H1 (cell line): Measurements from ENCODE around the gene MARK3. TPM values are rescaled to one million over a fixed set of nuclear protein-coding genes. Genes with fewer than 3 reads are reported as not detected.

ENCODE experiments used
- CTCF ChIA-PET: fragments of 300-600 bp; sonication (Branson Sonifier 250); formaldehyde crosslinking; loops from one replicate; lab custom pipeline; 2021; ENCODE audit not compliant: partially characterized antibody; lab: Charles Lee
- POLR2A ChIA-PET: fragments of 300-600 bp; sonication (Branson Sonifier 250); formaldehyde crosslinking; loops from one replicate; lab custom pipeline; 2021; ENCODE audit warnings: inconsistent platforms; ENCODE audit not compliant: partially characterized antibody; lab: Charles Lee
- DNase-seq, 2 experiments: peaks; one replicate each; pipeline versions ENCODE4 v3.0.0 to v3.0.0-alpha.2; 2010 to 2022; ENCODE audit warnings: low spot score in 2 of 2, low read depth in 1 of 2, mixed read lengths in 1 of 2
- FAIRE-seq: peaks from 2 replicates; lab custom pipeline; 2011; peaks lifted over from hg19 to GRCh38; lab: Jason Lieb, UNC
- H2AFZ ChIP-seq: 2 replicates; pipeline ENCODE4 v1.8.1; 2012; ENCODE audit warnings: low read length, inconsistent platforms
- H2AK5ac ChIP-seq: 2 replicates; pipeline ENCODE4 v1.6.1; 2013; ENCODE audit warnings: low read depth, low read length
- H2BK120ac ChIP-seq: replicated peaks from 2 replicates; pipeline ENCODE3; 2013; ENCODE audit warnings: low read depth, low read length, inconsistent platforms
- H2BK12ac ChIP-seq: 2 replicates; pipeline ENCODE4 v1.6.1; 2013; ENCODE audit warnings: low read depth, low read length
- H2BK15ac ChIP-seq: 2 replicates; pipeline ENCODE4 v1.6.1; 2013; ENCODE audit warnings: low read length
- H2BK20ac ChIP-seq: 2 replicates; pipeline ENCODE4 v1.6.1; 2013; ENCODE audit warnings: low read length
- H2BK5ac ChIP-seq: 2 replicates; pipeline ENCODE4 v1.6.1; 2013; ENCODE audit warnings: low read depth, low read length
- H3K14ac ChIP-seq: 2 replicates; pipeline ENCODE4 v1.6.1; 2013; ENCODE audit warnings: inconsistent platforms; ENCODE audit not compliant: insufficient read length
- H3K18ac ChIP-seq: 2 replicates; pipeline ENCODE4 v1.6.1; 2013; ENCODE audit warnings: low read length; ENCODE audit errors: extremely low read depth
- H3K23ac ChIP-seq: 2 replicates; pipeline ENCODE4 v1.6.1; 2013; ENCODE audit warnings: inconsistent platforms; ENCODE audit not compliant: insufficient read length
- H3K23me2 ChIP-seq: 2 replicates; pipeline ENCODE4 v1.6.1; 2013; ENCODE audit warnings: low read depth, low read length
- H3K27ac ChIP-seq: 2 replicates; pipeline ENCODE4 v1.6.1; 2011; ENCODE audit warnings: low read depth, low read length, inconsistent platforms
- H3K27me3 ChIP-seq, 4 experiments: replicated peaks in 1 of 4; 1 replicate in 1 of 4; 2 replicates in 3 of 4; pipeline versions ENCODE4 v1.6.1 to v1.8.1; 2011 to 2013; ENCODE audit warnings: low read length in 3 of 4, mild to moderate bottlenecking in 3 of 4, inconsistent platforms in 2 of 4, mixed read lengths in 2 of 4, moderate library complexity in 1 of 4; ENCODE audit not compliant: control insufficient read depth in 3 of 4, insufficient read depth in 3 of 4; ENCODE audit errors: extremely low read depth in 1 of 4
- H3K36me3 ChIP-seq, 4 experiments: 2 replicates each; pipeline versions ENCODE4 v1.6.1 to v1.8.1; 2011 to 2013; ENCODE audit warnings: mild to moderate bottlenecking in 4 of 4, low read length in 3 of 4, moderate library complexity in 2 of 4, control low read depth in 1 of 4, inconsistent platforms in 1 of 4; ENCODE audit not compliant: insufficient read depth in 4 of 4, control insufficient read depth in 2 of 4
- H3K4ac ChIP-seq: replicated peaks from 2 replicates; pipeline ENCODE3; 2013; ENCODE audit warnings: low read length, low read depth, mixed read lengths, inconsistent platforms; ENCODE audit not compliant: insufficient read length
- H3K4me1 ChIP-seq, 4 experiments: replicated peaks in 1 of 4; 1 replicate in 1 of 4; 2 replicates in 3 of 4; pipeline versions ENCODE4 v1.6.1 to v1.8.1; 2011 to 2013; ENCODE audit warnings: low read length in 3 of 4, inconsistent platforms in 2 of 4, mixed read lengths in 1 of 4; ENCODE audit not compliant: insufficient read depth in 4 of 4, control insufficient read depth in 3 of 4
- H3K4me2 ChIP-seq, 2 experiments: 2 replicates each; pipeline versions ENCODE4 v1.6.1 to v1.8.1; 2011 to 2013; ENCODE audit warnings: low read depth in 2 of 2, low read length in 2 of 2, control low read depth in 1 of 2, inconsistent platforms in 1 of 2, mild to moderate bottlenecking in 1 of 2; ENCODE audit not compliant: insufficient read depth in 1 of 2
- H3K4me3 ChIP-seq, 4 experiments: fragments of 200-600, 300-600 bp in 1 of 4; sonication (generic), shearing (Covaris generic), sonication (Bioruptor Twin) in 1 of 4; 2 replicates each; pipeline versions ENCODE4 v1.5.1 to v1.8.1; 2011 to 2016; ENCODE audit warnings: low read length in 4 of 4, low read depth in 3 of 4, control low read depth in 2 of 4, inconsistent platforms in 2 of 4, mild to moderate bottlenecking in 2 of 4, mixed read lengths in 1 of 4, moderate library complexity in 1 of 4; ENCODE audit not compliant: insufficient read depth in 2 of 4; ENCODE audit errors: extremely low read depth in 1 of 4
- H3K56ac ChIP-seq: replicated peaks from 2 replicates; pipeline ENCODE3; 2013; ENCODE audit warnings: low read depth, mild to moderate bottlenecking, mixed read lengths, low read length, inconsistent platforms; ENCODE audit not compliant: insufficient read length
- H3K79me1 ChIP-seq: 2 replicates; pipeline ENCODE4 v1.6.1; 2013; ENCODE audit warnings: low read depth, low read length, control low read depth
- H3K79me2 ChIP-seq, 2 experiments: 2 replicates each; pipeline versions ENCODE4 v1.6.1 to v1.8.1; 2012 to 2013; ENCODE audit warnings: low read length in 2 of 2, mild to moderate bottlenecking in 2 of 2, inconsistent platforms in 1 of 2; ENCODE audit not compliant: insufficient read depth in 2 of 2, control insufficient read depth in 1 of 2
- H3K9ac ChIP-seq, 4 experiments: replicated peaks in 1 of 4; 1 replicate in 1 of 4; 2 replicates in 3 of 4; pipeline versions ENCODE4 v1.6.1 to v1.8.1; 2011 to 2013; ENCODE audit warnings: low read depth in 3 of 4, low read length in 3 of 4, control low read depth in 2 of 4, mild to moderate bottlenecking in 2 of 4, moderate library complexity in 2 of 4, inconsistent platforms in 1 of 4; ENCODE audit errors: extremely low read depth in 1 of 4
- H3K9me3 ChIP-seq, 2 experiments: 2 replicates each; pipeline versions ENCODE4 v1.6.1 to v1.8.1; 2012 to 2013; ENCODE audit warnings: mild to moderate bottlenecking in 2 of 2, moderate library complexity in 2 of 2, control low read depth in 1 of 2, inconsistent platforms in 1 of 2, low read depth in 1 of 2, low read length in 1 of 2, mixed read lengths in 1 of 2; ENCODE audit not compliant: insufficient read depth in 2 of 2
- H4K20me1 ChIP-seq, 2 experiments: replicated peaks in 1 of 2; 2 replicates each; pipeline versions ENCODE3 to v1.8.1; 2011 to 2013; ENCODE audit warnings: inconsistent platforms in 2 of 2, low read length in 2 of 2, mild to moderate bottlenecking in 1 of 2; ENCODE audit not compliant: insufficient read depth in 2 of 2, control insufficient read depth in 1 of 2
- H4K5ac ChIP-seq: 2 replicates; pipeline ENCODE4 v1.6.1; 2013; ENCODE audit warnings: low read length, low read depth, mixed read lengths, inconsistent platforms; ENCODE audit not compliant: insufficient read length
- H4K8ac ChIP-seq: 2 replicates; pipeline ENCODE4 v1.8.0; 2013; ENCODE audit warnings: mild to moderate bottlenecking, moderate library complexity, low read length, inconsistent platforms; ENCODE audit not compliant: insufficient read depth; ENCODE audit errors: extremely low read depth
- H4K91ac ChIP-seq: replicated peaks from 2 replicates; pipeline ENCODE3; 2013; ENCODE audit warnings: low read length, mixed read lengths, inconsistent platforms; ENCODE audit not compliant: insufficient read length
- BCL11A ChIP-seq, 2 experiments: IDR thresholded peaks; one replicate each; pipeline ENCODE4 v1.6.1; 2011; ENCODE audit warnings: low read depth in 2 of 2, low read length in 2 of 2, mild to moderate bottlenecking in 2 of 2
- CBX5 ChIP-seq: fragments of 300-800, 300-1000 bp; sonication (generic); IDR thresholded peaks from 2 replicates; pipeline ENCODE4 v1.7.1; 2016; ENCODE audit warnings: antibody characterized with exemption, low read length, low read depth
- CHD2 ChIP-seq: IDR thresholded peaks from 2 replicates; pipeline ENCODE4 v1.6.1; 2012; ENCODE audit warnings: low read length, improper control_type of control experiment
- EGR1 ChIP-seq: IDR thresholded peaks from 2 replicates; pipeline ENCODE4 v1.6.1; 2011; ENCODE audit warnings: low read depth, low read length, borderline replicate concordance
- EZH2 ChIP-seq: fragments of 200-600 bp; sonication (generic); IDR thresholded peaks from 2 replicates; pipeline ENCODE4 v1.7.1; 2012; ENCODE audit warnings: low read depth, mild to moderate bottlenecking, moderate library complexity, low read length, inconsistent platforms; ENCODE audit not compliant: severe bottlenecking
- JUN ChIP-seq: IDR thresholded peaks from 2 replicates; pipeline ENCODE4 v1.6.1; 2011; ENCODE audit warnings: low read depth, mild to moderate bottlenecking, improper control_type of control experiment, low read length
- KDM4A ChIP-seq: IDR thresholded peaks from one replicate; pipeline ENCODE4 v1.7.1; 2012; ENCODE audit warnings: low read depth, mild to moderate bottlenecking, moderate library complexity, low read length, inconsistent platforms; ENCODE audit not compliant: severe bottlenecking
- PHF8 ChIP-seq: fragments of 200-600 bp; sonication (generic); conservative IDR thresholded peaks from 2 replicates; pipeline ENCODE4 v1.7.1; 2012; ENCODE audit warnings: low read depth, mild to moderate bottlenecking, inconsistent platforms, low read length, moderate library complexity
- POLR2A ChIP-seq, 2 experiments: IDR thresholded peaks; 1 replicate in 1 of 2; 2 replicates in 1 of 2; pipeline ENCODE4 v1.6.1; 2011; ENCODE audit warnings: low read depth in 2 of 2, low read length in 2 of 2, mild to moderate bottlenecking in 2 of 2; ENCODE audit errors: control extremely low read depth in 1 of 2
- POU5F1 ChIP-seq: IDR thresholded peaks from 2 replicates; pipeline ENCODE4 v1.6.1; 2011; ENCODE audit warnings: low read depth, mild to moderate bottlenecking, low read length, moderate library complexity
- RFX5 ChIP-seq: IDR thresholded peaks from 2 replicates; pipeline ENCODE4 v1.6.1; 2011; ENCODE audit warnings: low read depth, low read length, improper control_type of control experiment, borderline replicate concordance
- RNF2 ChIP-seq: fragments of 200-900, 300-1000 bp; sonication (generic); IDR thresholded peaks from 2 replicates; pipeline ENCODE4 v1.7.1; 2016; ENCODE audit warnings: borderline replicate concordance, low read depth, mild to moderate bottlenecking, antibody characterized with exemption, low read length; ENCODE audit not compliant: poor library complexity, severe bottlenecking; ENCODE audit errors: missing control alignments
- TEAD4 ChIP-seq: IDR thresholded peaks from 2 replicates; pipeline ENCODE4 v1.6.1; 2012; ENCODE audit warnings: low read depth, low read length, inconsistent platforms, mixed read lengths
- WGBS, 2 experiments: shearing (Covaris generic) in 1 of 2; methylation state at CpG; one replicate each; pipeline versions ENCODE4 v1.1.6 to v1.1.7; 2013 to 2015; ENCODE audit warnings: low lambda C conversion rate in 2 of 2, mixed read lengths in 2 of 2, inconsistent platforms in 1 of 2, low coverage in 1 of 2, missing lambda C conversion rate in 1 of 2; ENCODE audit not compliant: insufficient replicate concordance in 2 of 2, insufficient coverage in 1 of 2, insufficient read length in 1 of 2; ENCODE audit errors: extremely low coverage in 1 of 2, missing lambda C conversion rate in 1 of 2; 5-methylcytosine and 5-hydroxymethylcytosine counted together
- polyA plus RNA-seq, 7 experiments: library from polyadenylated mRNA; depleted of rRNA in 3 of 7; stranded (reverse) in 5 of 7; unstranded in 2 of 7; fragments of >200 nt in 5 of 7; fragments of 200-250 nt in 2 of 7; gene quantifications; 1 replicate in 5 of 7; 2 replicates in 1 of 7; 4 replicates in 1 of 7; pipeline versions ENCODE4 v1.2.1 to v1.2.3, GENCODE V29; 2011 to 2013; ENCODE audit warnings: missing spikeins in 2 of 7, mixed read lengths in 2 of 7
- total RNA-seq: library from RNA; stranded (reverse); fragmentation: NEBNext Ultra II Directional; extraction: Animal tissue kit (Norgen Biotek cat#: 25700); gene quantifications from 2 replicates; pipeline ENCODE4 v1.2.1, GENCODE V29; 2021

MARK3 gene
- total and polyA plus RNA-seq, 2 of the 8 experiments (the other 6 are each of a cell fraction or from before 2014, with no cell fraction given) = 39.4 to 76.9 TPM

- Histone ChIP-seq H2BK12ac (no peak overlapping the region), H3K27me3 (no peaks in the 10 kb centered on the region), H4K5ac (no peak overlapping the region), H3K4me3 (no peak overlapping the region), H4K20me1 (no peaks in the 10 kb centered on the region), H3K4me1 (no peaks in the 10 kb centered on the region), H3K79me2 (no peaks in the 10 kb centered on the region), H4K8ac (no peak overlapping the region), H3K23ac (no peak overlapping the region), H3K79me1 (no peaks in the 10 kb centered on the region), H3K9ac (no peak overlapping the region), H2BK120ac (no peak overlapping the region), H2BK15ac (no peak overlapping the region), H2AFZ (no peak overlapping the region), H3K23me2 (no peaks in the 10 kb centered on the region), H3K4ac (no peak overlapping the region), H2BK5ac (no peak overlapping the region), H4K91ac (no peak overlapping the region), H3K27ac (no peak overlapping the region), H2AK5ac (no peak overlapping the region), H2BK20ac (no peak overlapping the region), H3K36me3 (peaks cover 7 to 31% (median 12%) of the 10 kb centered on the region in 4 experiments; a peak in 7 of 8 replicates), H3K9me3 (no peaks in the 10 kb centered on the region), H3K14ac (no peak overlapping the region), H3K18ac (no peak overlapping the region), H3K4me2 (no peak overlapping the region), H3K56ac (no peak overlapping the region)
- 89% methylated on average over 16 of the region's 16 CpGs; no CpG with 5 or more reads in 1 of the 2 experiments for WGBS, 2 experiments
- DNase-seq (no peak), FAIRE-seq (no peak)
- ChIA-PET CTCF (interaction anchor here (0.6 to 31.3 kb wide), 6 partner anchors 8 to 829 kb away, joined by 3 to 921 read pairs (median 23); partner anchors contain the start of gene TRMT61A), POLR2A (interaction anchor here (1.1 to 5.8 kb wide), 5 partner anchors 12 to 403 kb away, joined by 3 to 76 read pairs (median 4); partner anchors contain the start of genes BAG5 and CKB)
- TF ChIP-seq KDM4A (no peak), TEAD4 (no peak), CHD2 (no peak), POU5F1 (no peak), RNF2 (no peak), RFX5 (no peak), EGR1 (no peak), EZH2 (no peak), BCL11A (IDR thresholded peaks at IDR 0.05; ENCODE audit: low read depth in 2 of 2, low read length in 2 of 2) (no peak), PHF8 (no peak), POLR2A (IDR thresholded peaks at IDR 0.05; ENCODE audit: control extremely low read depth in 1 of 2, low read depth in 2 of 2, low read length in 2 of 2) (no peak), JUN (no peak), CBX5 (no peak)
Observed at GRCh38 chr14:103508521-103509329, 123.5 kb downstream of the MARK3 start.
